OCI-LY7 (cell line): ENCODE measurements around the gene DEFB121. TPM values are rescaled to one million over a fixed set of nuclear protein-coding genes. Genes with fewer than 3 reads are reported as not detected.

Source experiments
- Bru-seq: library from RNA; stranded (reverse); fragments of 400-500 nt; gene quantifications from one replicate; lab custom pipeline; 2021; lab: Mats Ljungman, UMichigan
- BruChase-seq, 2 experiments: library from RNA; stranded (reverse); fragments of 400-500 nt; gene quantifications; one replicate each; lab custom pipeline; 2021; lab: Mats Ljungman, UMichigan
- BruUV-seq: library from RNA; stranded (reverse); fragments of 400-500 nt; replicated peaks from 2 replicates; lab custom pipeline; 2021; lab: Mats Ljungman, UMichigan
- CTCF ChIA-PET: fragments of 300-600 bp; sonication (Branson Sonifier 250); formaldehyde crosslinking; loops from one replicate; lab custom pipeline; 2022; ENCODE audit warnings: antibody characterized with exemption; ENCODE audit not compliant: unreplicated experiment; lab: Charles Lee
- POLR2A ChIA-PET: fragments of 300-600 bp; sonication (Branson Sonifier 250); formaldehyde crosslinking; loops from one replicate; lab custom pipeline; 2022; ENCODE audit warnings: antibody characterized with exemption; lab: Charles Lee
- DNase-seq: peaks from one replicate; pipeline ENCODE4 v3.0.0-alpha.2; 2015; ENCODE audit warnings: low spot score
- H2AFZ ChIP-seq: fragments of 200-600 bp; sonication (generic), shearing (Covaris generic); 2 replicates; pipeline ENCODE4 v1.6.1; 2014; ENCODE audit warnings: mild to moderate bottlenecking, antibody characterized with exemption, low read length, moderate library complexity
- H3K27ac ChIP-seq: fragments of 200-600 bp; sonication (generic); 2 replicates; pipeline ENCODE4 v1.5.1; 2014; ENCODE audit warnings: mixed run types, low read depth, mild to moderate bottlenecking, moderate library complexity, low read length, inconsistent platforms; ENCODE audit not compliant: poor library complexity, severe bottlenecking
- H3K36me3 ChIP-seq: fragments of 200-600 bp; sonication (generic); 2 replicates; pipeline ENCODE4 v1.6.1; 2014; ENCODE audit warnings: mild to moderate bottlenecking, antibody characterized with exemption, low read length, moderate library complexity, mixed read lengths; ENCODE audit not compliant: insufficient read depth
- H3K4me1 ChIP-seq: fragments of 200-600 bp; sonication (generic); 2 replicates; pipeline ENCODE4 v1.5.1; 2014; ENCODE audit warnings: mild to moderate bottlenecking, low read length; ENCODE audit not compliant: insufficient read depth, poor library complexity, severe bottlenecking
- H3K4me2 ChIP-seq: fragments of 200-600 bp; sonication (generic); 2 replicates; pipeline ENCODE4 v1.6.1; 2014; ENCODE audit warnings: mild to moderate bottlenecking, low read length
- H3K4me3 ChIP-seq: fragments of 200-600 bp; sonication (generic); 2 replicates; pipeline ENCODE4 v1.5.1; 2014; ENCODE audit warnings: mild to moderate bottlenecking, low read depth, low read length; ENCODE audit not compliant: poor library complexity, severe bottlenecking
- H3K79me2 ChIP-seq: fragments of 200-600 bp; sonication (generic); 2 replicates; pipeline ENCODE4 v1.6.1; 2016; ENCODE audit warnings: low read depth, mild to moderate bottlenecking, low read length, moderate library complexity, mixed read lengths; ENCODE audit not compliant: insufficient read depth
- H3K9me2 ChIP-seq: fragments of 200-600 bp; sonication (generic); 2 replicates; pipeline ENCODE4 v1.6.1; 2016; ENCODE audit warnings: mild to moderate bottlenecking, low read length, mixed read lengths; ENCODE audit not compliant: insufficient read depth
- H3K9me3 ChIP-seq: fragments of 200-600 bp; sonication (generic); 2 replicates; pipeline ENCODE4 v1.6.1; 2014; ENCODE audit warnings: mild to moderate bottlenecking, mixed run types, low read length, mixed read lengths
- H4K20me1 ChIP-seq: fragments of 200-600 bp; sonication (generic); 2 replicates; pipeline ENCODE4 v1.6.1; 2014; ENCODE audit warnings: mild to moderate bottlenecking, antibody characterized with exemption, low read length, moderate library complexity, mixed read lengths; ENCODE audit not compliant: insufficient read depth
- CTCF ChIP-seq: fragments of 200-600 bp; sonication (generic); conservative IDR thresholded peaks from 2 replicates; pipeline ENCODE4 v1.5.1; 2014; ENCODE audit warnings: mild to moderate bottlenecking, antibody characterized with exemption, low read length, moderate library complexity, mixed read lengths
- EZH2phosphoT487 ChIP-seq: fragments of 200-600 bp; sonication (generic); IDR thresholded peaks from 2 replicates; pipeline ENCODE4 v1.6.1; 2018; ENCODE audit warnings: low read depth, borderline replicate concordance, mild to moderate bottlenecking, mixed run types, antibody characterized with exemption, low read length, moderate library complexity, mixed read lengths
- intact Hi-C: fragments of 100-400 bp; cut with micrococcal nuclease; formaldehyde crosslinking; loops from one replicate; pipeline ENCODE4 v1.10.0; 2022; ENCODE audit not compliant: unreplicated experiment
- long read RNA-seq: library from polyadenylated mRNA; stranded (forward); transcript quantifications from one replicate; pipeline ENCODE4 v2.0.0, GENCODE V29; 2022
- total RNA-seq, 2 experiments: library from RNA; depleted of rRNA in 1 of 2; stranded (reverse); fragments of >200 nt in 1 of 2; shearing (Covaris generic) in 1 of 2; gene quantifications; 2 replicates each; pipeline ENCODE4 v1.2.3, GENCODE V29; 2014 to 2022

The DEFB121 gene
- not detected in 2 replicates for total RNA-seq (2014; rRNA removed; shearing (Covaris generic))
- not detected in 2 replicates for total RNA-seq (2022)
- Bru-seq, nascent RNA, result not detected
- not detected for BruChase-seq, experiment 1, labeled RNA remaining after a 6-hour chase
- not detected for BruChase-seq, experiment 2, labeled RNA remaining after a 2-hour chase
- long read RNA-seq, result 0 reads

GRCh38 chr20:31406115-31406514 is at the start of gene DEFB121:
Gene DEFB121 (minus strand): TSS chr20:31406215. CDS start chr20:31406152, 63 bp downstream.
- no peak within 1 kb of the TSS for H3K4me2 ChIP-seq
- TF ChIP-seq CTCF (no peak), EZH2phosphoT487 (no peak)
- H3K9me3 ChIP-seq, result no peaks in the 10 kb centered on the region
- no peaks in the 10 kb centered on the region for H3K79me2 ChIP-seq
- no peak within 1 kb of the TSS for H3K27ac ChIP-seq
- H3K4me3 ChIP-seq, result no peak within 1 kb of the TSS
- ChIA-PET CTCF (no interaction called here), POLR2A (no interaction called here)
- no peak within 1 kb of the TSS for H2AFZ ChIP-seq
- no peaks in the 10 kb centered on the region for H3K9me2 ChIP-seq
- H4K20me1 ChIP-seq, result no peaks in the 10 kb centered on the region
- DNase-seq, result no peak
- BruUV-seq, result no TSS peak
- H3K4me1 ChIP-seq, result no peaks in the 10 kb centered on the region
- H3K36me3 ChIP-seq, result no peaks in the 10 kb centered on the region
- intact Hi-C loops, result no loop called here

GRCh38 chr20:31454361-31454760 is 48.3 kb upstream of the DEFB121 start:
- H3K4me3 ChIP-seq, result no peak overlapping the region
- POLR2A ChIA-PET, result interaction anchor here (0.7 kb wide), 1 partner anchor 44 kb away, joined by 5 read pairs; no protein-coding TSS in a partner anchor
- BruUV-seq, result no TSS peak
- H3K9me2 ChIP-seq, result no peaks in the 10 kb centered on the region
- no peak for DNase-seq
- no peaks in the 10 kb centered on the region for H3K4me1 ChIP-seq
- no peaks in the 10 kb centered on the region for H3K79me2 ChIP-seq
- no peak overlapping the region for H3K4me2 ChIP-seq
- no peaks in the 10 kb centered on the region for H3K9me3 ChIP-seq
- CTCF ChIA-PET, result no interaction called here
- no peak for TF ChIP-seq EZH2phosphoT487
- no peak for TF ChIP-seq CTCF
- no peak overlapping the region for H3K27ac ChIP-seq
- intact Hi-C loops, result no loop called here
- no peak overlapping the region for H2AFZ ChIP-seq
- no peaks in the 10 kb centered on the region for H4K20me1 ChIP-seq
- no peaks in the 10 kb centered on the region for H3K36me3 ChIP-seq

- Histone ChIP-seq H3K4me2 (no peak overlapping the region), H3K9me2 (no peaks in the 10 kb centered on the region), H4K20me1 (no peaks in the 10 kb centered on the region), H3K4me3 (no peak overlapping the region), H2AFZ (no peak overlapping the region), H3K9me3 (no peaks in the 10 kb centered on the region), H3K27ac (no peak overlapping the region), H3K79me2 (no peaks in the 10 kb centered on the region), H3K36me3 (no peaks in the 10 kb centered on the region), H3K4me1 (no peaks in the 10 kb centered on the region)
- ChIA-PET POLR2A (no interaction called here), CTCF (no interaction called here)
- no peak for DNase-seq
- BruUV-seq, result no TSS peak
- intact Hi-C loops, result no loop called here
- TF ChIP-seq EZH2phosphoT487 (no peak), CTCF (no peak)
These were observed 46.6 kb upstream of the DEFB121 start for GRCh38 chr20:31452575-31452974.
